GM21737 (cell line): ENCODE measurements around the gene RC3H2.
"Not testable (repeated sequence)": the region's sequence is repeated elsewhere in the genome, so short reads cannot be mapped to it uniquely, and the experiment has no call there.

Experiments
- ATAC-seq: cut with Tn5 transposase; IDR thresholded peaks from one replicate; pipeline ENCODE4 v1.9.1; 2021; ENCODE audit warnings: mild to moderate bottlenecking, moderate library complexity; ENCODE audit not compliant: unreplicated experiment

RC3H2 gene

GRCh38 chr9:122845116-122845515 lies 60.0 kb downstream of the RC3H2 start:
- no peak for ATAC-seq

GRCh38 chr9:122844137-122844536 lies 61.0 kb downstream of the RC3H2 start:
- ATAC-seq, result no peak

DNA sequence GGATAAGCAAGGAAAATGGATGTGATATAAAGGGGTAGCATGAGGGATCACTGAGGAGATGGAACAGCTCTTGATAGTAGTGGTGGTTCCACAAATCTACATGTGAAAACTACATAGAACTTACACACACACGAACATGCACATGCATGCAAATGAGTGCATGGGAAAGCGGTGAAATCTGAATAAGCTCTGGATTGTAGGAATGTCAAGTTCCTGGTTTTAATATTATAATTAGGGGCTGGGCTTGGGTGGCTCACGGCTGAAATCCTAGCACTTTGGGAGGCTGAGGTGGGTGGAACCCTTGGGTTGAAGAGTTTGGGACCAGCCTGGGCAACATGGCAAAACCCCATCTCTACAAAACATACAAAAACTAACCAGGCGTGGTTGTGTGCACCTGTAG lies 63.7 kb downstream of the RC3H2 start:
- ATAC-seq, result no peak

DNA sequence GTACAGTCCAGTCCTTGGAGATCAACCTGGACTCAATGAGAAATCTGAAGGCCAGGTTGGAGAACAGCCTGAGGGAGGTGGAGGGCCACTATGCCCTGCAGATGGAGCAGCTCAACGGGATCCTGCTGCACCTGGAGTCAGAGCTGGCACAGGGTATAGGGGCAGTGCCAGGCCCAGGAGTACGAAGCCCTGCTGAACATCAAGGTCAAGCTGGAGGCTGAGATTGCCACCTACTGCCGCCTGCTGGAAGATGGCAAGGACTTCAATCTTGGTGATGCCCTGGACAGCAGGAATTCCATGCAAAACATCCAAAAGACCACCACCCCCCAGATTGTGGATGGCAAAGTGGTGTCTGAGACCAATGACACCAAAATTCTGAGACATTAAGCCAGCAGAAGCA lies 66.7 kb downstream of the RC3H2 start:
- not testable (repeated sequence) for ATAC-seq

DNA sequence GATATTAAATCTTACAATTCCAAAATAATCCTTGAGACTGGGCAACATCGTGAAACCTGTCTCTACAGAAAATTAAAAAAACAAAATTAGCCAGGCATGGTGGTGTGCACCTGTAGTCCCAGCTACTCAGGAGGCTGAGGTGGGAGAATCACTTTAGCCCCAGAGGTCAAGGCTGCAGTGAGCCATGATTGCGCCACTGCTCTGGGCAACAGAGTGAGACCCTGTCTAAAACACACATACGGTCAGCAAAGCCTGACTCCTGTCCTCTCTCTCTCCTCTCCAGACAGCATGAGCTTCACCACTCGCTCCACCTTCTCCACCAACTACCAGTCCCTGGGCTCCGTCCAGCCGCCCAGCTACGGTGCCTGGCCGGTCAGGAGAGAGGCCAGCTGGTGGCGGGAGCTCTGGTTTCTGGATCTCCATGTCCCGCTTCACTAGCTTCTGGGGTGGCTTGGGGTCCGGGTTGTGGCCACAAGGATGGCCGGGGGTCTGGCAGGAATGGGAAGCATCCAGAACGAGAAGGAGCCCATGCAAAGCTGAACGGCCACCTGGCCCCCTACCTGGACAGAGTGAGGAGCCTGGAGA lies 67.8 kb downstream of the RC3H2 start:
- ATAC-seq, result no peak

- no peak for ATAC-seq
Measured at GRCh38 chr9:122835313-122835731, 69.8 kb downstream of the RC3H2 start.

GRCh38 chr9:122832194-122832593 lies 73.0 kb downstream of the RC3H2 start:
- ATAC-seq, result no peak

GRCh38 chr9:122828965-122829284 lies 76.2 kb downstream of the RC3H2 start:
- not testable (repeated sequence) for ATAC-seq

DNA sequence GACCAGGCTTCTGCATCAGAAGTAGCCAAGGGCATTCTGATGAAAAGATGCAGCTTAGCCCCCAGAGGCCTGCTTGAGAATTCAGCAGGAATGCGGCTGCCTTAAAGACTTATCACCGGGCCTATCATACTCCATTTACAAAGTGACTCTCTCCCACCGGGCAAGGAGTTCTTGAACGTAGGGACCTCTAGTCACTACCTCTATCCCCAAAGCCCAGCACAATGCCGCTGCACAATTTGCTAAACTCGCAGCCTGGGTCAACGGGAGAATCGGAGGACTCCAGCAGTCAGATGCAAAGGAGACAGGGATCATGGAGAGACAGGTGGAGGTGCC lies 77.4 kb downstream of the RC3H2 start:
- ATAC-seq, result peak; percentile 20

DNA sequence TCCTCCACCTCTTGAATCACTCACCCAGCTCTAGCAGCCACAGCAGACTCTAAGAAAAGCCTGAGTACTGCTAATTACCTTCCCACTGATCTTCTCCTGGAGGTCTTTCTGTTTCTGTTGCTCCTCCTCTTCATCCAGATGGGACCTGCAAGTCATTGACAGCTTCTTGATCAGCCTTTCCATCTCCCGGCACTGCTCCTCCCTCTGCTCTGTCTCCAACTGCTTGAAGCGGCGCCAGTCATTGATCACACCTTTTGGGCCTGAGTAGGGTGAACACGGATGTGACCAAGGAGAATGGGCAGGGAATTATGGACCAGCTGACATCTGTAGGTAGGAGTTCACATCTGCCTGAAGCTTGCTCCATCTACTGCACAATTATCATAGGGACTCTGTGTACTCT lies 82.2 kb downstream of the RC3H2 start:
- no peak for ATAC-seq

- no peak for ATAC-seq
Measured at GRCh38 chr9:122822056-122822455, 83.1 kb downstream of the RC3H2 start.

GRCh38 chr9:122821278-122821943 lies 83.7 kb downstream of the RC3H2 start:
- ATAC-seq, result no peak

- ATAC-seq, result no peak
Measured at GRCh38 chr9:122820490-122820845, 84.7 kb downstream of the RC3H2 start.

DNA sequence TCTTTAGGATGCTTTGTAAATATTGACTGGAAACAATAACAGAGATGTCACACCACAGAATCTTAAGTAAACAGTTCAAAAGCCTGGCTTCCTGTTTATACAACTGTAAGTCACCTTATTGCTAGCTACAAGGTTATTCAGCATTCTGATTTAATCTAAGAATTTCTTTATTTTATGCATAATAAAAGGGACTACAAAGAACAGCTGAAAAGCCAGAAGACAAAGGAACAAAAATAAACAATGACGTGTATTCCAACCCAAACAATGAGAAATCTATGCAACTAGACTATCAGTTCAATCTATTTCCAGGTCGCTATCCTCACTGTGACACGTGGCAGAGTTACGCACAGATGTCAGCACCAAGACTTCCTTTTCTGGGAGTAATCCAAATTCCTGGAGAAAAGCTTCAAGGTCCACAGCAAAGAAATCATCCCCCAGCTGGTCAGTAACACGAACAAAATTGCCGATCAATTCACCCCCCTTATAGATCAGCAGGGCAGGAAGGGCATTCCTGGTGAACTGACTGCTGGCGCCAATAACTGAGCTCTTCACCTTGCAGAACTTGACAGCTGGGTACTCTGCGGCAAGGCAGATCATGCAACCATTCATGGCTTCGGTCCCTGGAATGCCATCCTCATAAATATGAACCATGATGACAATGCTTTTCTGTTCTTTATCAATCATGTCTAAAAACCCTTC lies 85.2 kb downstream of the RC3H2 start:
- ATAC-seq, result no peak

DNA sequence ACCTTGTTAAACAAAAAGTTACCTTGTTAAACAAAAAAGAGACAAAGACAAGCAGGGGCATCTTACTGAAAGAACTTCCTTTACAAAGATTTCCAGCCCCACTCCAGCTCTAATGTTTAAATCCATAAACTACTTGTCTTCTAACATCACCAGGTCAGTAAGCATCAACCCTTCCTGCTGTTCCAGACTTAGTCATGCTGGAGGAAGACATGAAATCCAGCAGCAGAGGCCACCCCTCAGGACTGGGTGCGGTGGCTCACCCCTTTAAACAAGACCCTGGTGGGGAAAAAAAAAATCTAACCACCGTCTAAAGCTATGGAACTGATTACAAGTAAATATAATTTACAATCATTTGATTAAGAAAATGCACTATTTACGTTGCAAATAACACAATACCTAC lies 85.8 kb downstream of the RC3H2 start:
- no peak for ATAC-seq

DNA sequence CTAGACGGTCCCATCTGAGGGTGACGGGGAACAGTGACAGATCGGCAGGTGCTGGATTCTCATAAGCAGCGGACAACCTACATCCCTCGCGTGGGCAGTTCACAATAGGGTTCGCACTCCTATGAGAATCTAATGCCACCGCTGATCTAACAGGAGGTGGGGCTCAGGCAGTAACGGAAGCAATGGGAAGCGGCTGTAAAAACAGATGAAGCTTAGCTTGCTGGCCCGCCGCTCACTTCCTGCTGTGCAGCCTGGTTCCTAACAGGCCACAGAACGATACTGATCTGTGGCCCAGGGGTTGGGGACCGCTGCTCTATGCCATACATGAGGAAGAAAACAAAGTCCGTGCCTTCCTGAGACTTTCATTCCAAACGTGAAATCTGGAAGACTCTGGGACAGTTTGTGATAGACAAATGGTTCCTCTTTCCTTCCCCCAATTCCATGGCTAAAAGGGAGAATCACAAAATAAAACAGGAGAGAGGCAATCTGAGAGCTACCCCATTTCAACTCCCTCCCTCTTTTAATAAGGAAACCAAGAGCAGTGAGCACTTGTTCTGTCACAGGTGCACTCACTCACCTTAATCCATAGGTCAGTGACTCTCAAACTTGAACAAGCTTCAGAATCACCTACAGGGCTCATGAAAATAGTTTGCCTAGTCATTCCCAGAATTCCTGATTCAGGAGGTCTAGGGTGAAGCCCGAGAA lies 88.8 kb downstream of the RC3H2 start:
- peak; percentile 73 for ATAC-seq

- no peak for ATAC-seq
Measured at GRCh38 chr9:122815544-122815943, 89.6 kb downstream of the RC3H2 start.

GRCh38 chr9:122814545-122814944 lies 90.6 kb downstream of the RC3H2 start:
- no peak for ATAC-seq

DNA sequence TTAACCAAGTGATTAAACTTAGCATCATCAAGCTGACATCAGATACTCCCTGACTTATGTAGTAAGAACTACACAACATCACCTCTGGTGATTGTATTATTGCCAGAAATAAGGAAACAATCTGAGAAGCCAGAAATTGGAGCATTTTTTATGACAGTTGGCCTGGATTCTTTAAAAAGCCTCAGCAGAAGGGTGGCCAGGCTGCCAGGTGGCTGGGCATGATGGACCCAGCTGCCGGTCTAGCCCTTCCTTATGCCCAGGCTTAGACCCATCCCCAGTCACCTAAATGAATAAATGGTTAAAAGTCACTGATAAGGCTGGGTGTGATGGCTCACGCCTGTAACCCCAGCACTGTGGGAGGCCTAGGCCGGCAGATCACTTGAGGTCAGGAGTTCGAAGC lies 92.4 kb downstream of the RC3H2 start:
- no peak for ATAC-seq

DNA sequence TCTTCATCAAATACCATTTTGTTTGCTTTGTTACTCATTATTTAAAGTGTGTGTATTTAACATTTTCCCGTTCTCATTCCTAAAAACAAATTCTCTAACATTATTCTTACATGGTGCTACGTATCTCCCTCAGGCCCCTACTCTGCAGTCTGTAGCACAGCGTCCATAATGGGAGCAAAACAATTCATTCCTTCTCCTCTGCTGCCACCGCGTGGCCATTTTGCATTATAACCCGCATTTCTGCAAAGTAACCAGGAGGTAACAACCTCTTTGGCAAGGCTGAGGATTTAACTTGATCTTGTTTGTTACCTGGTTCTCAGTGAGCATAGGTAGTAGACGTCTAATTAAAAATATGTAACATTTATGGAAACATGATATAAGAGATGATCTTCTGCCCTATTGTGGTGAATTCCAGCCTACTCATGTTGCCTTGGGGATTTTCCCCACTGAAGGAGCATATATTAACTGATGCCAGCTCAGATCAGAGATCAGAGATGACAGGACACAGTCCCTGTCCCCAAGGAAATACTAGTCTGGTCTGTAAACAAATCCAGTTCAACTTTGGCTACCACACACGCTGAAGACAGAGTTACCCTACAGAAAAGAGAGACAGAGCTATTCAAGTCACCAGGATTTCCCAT lies 94.7 kb downstream of the RC3H2 start:
- peak; percentile 74 for ATAC-seq

- ATAC-seq, result not testable (repeated sequence)
Measured at GRCh38 chr9:122809261-122809660, 95.9 kb downstream of the RC3H2 start.

DNA sequence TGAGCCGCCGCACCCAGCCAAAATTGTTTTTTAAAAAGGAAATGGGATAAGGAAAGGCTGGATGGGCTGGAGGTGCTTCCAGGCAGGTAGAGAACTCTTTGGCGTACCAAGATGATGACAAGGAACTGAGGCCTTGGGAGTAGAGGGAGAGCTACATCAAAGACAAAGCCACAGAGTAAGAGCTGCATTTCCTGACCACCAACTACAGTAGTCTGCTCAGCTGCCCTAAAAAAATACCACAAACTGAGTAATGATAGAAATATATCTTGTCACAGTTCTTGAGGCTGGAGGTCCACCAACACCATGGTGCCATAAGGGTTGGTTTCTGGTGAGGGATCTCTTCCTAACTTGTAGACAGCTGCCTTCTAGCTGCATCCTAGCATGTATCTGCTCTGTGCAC lies 97.0 kb downstream of the RC3H2 start:
- no peak for ATAC-seq
